Activated CD4-positive, alpha-beta T cell treated with anti-CD3 and anti-CD28 coated beads, Interleukin-2, amount 50 U/mL, for 4 hours (primary cell): ENCODE results near the gene TAS2R16.

ENCODE experiments used
- DNase-seq, 2 experiments: peaks; one replicate each; pipeline ENCODE4 v3.0.0-alpha.2; 2020

The TAS2R16 gene, protein sequence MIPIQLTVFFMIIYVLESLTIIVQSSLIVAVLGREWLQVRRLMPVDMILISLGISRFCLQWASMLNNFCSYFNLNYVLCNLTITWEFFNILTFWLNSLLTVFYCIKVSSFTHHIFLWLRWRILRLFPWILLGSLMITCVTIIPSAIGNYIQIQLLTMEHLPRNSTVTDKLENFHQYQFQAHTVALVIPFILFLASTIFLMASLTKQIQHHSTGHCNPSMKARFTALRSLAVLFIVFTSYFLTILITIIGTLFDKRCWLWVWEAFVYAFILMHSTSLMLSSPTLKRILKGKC

DNA sequence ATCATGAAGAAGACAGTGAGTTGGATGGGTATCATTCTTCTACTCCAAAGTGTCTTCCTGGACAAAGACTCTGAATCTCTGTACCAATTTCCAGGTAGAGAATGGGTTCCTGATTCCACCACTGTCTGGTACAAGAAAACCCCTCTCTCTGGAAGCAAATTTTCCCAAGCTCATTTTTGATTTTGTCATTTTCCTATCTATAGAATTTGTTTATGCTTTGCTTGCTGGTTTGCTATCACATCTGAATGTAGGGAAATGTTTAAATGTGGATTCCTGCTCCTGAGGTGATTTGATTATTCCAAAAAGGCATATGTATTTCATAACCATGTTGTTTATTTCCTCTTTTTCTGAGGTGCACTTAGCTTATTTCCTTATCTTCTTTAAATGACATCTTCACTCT, at the start of gene TAS2R16:
Gene TAS2R16, minus strand, starts transcription at position 101 of the 400 bp plus-strand sequence. Its CDS starts 66 bp downstream, at position 35.
- no peak for DNase-seq

DNA sequence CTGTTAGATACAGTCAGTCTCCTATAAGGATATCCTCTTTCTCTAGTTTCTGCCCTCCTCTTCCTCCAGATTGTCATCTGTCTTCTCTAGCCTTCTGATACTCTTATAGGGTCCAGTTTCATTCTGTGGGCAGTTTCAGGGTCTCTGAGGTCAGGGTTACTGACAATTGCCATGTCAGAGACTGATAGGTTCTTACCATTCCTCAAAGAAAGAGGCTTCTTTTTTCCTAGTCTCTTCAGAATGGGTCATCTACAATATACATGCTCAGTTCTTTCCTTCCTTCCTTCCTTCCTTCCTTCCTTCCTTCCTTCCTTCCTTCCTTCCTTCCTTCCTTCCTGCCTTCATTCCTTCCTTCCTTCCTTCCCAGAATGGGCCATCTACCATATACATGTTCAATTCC, 48.1 kb upstream of the TAS2R16 start:
- DNase-seq: no peak

DNA sequence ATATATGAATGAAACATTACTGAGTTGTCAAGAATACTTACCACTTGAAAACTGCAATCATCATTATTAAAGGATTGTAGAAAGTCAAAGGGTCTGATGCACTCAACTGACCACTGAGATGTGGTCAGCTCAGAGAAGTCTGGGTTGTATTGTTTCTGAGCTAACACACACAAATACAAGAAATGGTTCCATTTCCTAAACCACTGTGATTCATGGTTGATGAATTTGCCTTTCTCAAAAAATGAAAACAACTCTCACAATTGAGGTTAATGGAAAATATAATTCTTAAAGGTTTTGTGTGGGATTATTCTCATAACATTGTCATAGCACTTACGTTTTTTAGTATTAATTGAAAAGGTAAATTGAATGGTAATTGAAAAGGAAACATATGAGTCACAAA, 45.6 kb upstream of the TAS2R16 start:
- no peak for DNase-seq

DNA sequence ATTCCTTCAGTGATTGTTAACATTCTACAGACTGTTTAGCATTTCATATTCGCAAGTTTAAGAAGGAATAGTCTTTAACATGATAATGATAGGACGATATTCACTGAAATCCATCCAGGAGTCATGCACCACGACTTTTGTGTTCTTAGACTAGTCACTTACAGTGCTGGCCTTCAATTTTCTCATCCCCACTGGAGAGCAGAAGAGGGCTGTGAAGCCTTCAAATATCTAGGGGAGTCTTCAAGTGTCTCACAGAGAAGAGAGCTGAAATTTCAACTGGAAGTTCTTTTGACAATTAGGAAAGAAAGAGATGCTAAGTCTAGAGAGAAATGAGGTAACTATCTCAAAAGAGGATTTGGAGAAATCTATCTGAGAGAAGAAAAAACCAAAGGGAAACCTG, 43.8 kb upstream of the TAS2R16 start:
- no peak for DNase-seq

DNA sequence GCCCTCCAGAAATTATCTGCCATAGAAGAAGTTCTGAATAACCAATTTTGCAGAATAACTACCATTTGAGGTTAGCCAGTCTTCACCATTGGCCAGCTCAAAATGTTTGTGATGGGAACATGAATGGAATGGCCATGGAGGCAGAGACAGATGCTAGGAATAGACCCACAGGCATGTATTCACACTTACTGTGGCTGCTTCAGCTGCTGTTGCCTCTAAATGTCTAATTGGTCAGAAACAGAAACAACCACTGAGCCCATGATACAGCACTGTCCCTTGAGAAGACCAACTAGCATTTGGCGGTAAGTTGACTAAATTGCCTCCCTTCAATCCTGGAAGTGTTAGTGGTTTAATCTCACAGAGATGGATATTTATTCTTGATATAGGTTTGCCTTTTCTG, 38.6 kb upstream of the TAS2R16 start:
- DNase-seq: no peak

DNA sequence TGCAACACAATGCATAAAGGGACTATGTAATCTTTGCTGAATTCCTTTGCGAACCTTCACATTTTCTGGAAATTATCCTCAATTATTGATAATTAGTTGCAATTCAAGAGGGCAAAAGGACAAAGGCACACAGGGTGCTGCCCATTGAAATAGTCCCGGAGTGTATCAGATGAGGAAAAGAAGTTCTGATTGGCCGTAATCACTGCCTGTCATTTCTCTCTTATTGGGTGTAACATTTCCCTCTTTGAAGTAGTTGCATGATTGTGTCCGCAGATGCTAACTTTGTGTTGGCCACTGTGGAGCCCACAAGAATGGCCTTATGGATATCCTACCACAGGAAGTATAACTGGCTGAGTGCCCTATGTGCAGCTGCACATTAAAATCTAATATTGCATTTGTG, 35.1 kb upstream of the TAS2R16 start:
- DNase-seq: no peak

GRCh38 chr7:123028339-123028738, 32.8 kb upstream of the TAS2R16 start:
- DNase-seq: no peak

- no peak for DNase-seq
Observed at GRCh38 chr7:123026251-123026650, 30.8 kb upstream of the TAS2R16 start.

DNA sequence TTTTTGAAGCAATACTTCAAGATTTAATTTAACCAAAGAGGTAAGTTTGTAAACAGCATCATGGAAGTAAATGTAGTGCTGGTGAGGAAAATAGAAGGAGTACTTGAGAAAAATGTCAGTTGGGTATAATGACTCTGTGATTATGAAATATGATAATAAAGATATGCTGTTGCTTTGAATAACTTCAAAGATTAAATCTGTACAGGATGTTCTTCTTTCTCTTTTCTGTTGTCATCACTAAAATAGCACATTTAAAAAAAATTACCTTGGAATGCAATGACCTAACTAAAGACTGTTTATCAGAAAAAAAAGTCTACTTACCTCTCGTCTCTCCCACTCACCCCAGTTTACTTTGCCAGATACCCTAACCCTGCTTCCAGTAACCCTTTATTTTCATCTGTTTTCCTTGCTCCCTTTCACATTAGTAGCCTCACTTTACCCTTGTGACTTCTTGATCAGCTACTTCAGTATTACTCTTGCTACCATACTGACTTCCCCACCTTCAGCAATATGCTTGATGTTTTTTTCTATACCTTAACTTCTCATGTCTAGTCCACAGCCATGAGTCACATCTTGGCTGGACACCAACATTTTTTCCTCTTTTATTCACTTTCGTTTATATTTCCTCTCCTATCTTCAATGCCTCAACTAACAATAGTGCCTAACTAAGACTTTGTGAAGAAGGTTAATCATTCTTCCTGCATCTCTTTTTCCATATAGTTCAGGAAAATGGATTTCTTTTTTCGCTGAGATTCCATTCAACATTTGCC, 29.7 kb upstream of the TAS2R16 start:
- DNase-seq: no peak

GRCh38 chr7:123023126-123023525, 27.6 kb upstream of the TAS2R16 start:
- DNase-seq: no peak

GRCh38 chr7:123022576-123022975, 27.1 kb upstream of the TAS2R16 start:
- DNase-seq: no peak

- DNase-seq: no peak
Observed at GRCh38 chr7:123012435-123012834, 16.9 kb upstream of the TAS2R16 start.

DNA sequence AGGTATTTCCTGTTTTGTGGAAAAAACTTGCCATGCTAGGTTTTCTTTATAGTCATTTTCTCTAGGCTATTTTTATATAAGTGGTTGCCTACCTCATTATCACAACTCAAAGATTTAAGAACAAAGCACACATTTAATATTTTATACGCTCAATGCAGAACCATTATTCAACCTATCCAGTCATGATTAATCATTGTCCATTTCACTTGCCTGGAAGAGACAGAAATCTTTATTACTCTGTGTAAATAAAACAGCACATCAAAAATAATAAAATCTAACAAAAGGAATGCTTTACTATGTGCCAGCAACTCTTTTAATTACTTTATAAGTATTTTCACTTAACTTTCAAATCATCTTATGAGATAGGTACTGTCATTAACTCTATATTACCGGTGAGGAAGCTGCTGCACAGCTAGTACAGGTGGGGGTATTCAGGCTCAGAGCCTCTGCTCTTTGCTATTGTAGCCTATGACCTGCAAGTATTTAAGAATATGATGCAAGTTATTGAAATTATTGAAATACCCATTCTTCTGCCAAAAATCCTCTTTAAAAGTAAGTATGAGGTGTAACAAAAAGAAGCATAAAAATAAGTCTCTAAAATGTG, 16.4 kb upstream of the TAS2R16 start:
- no peak for DNase-seq

DNA sequence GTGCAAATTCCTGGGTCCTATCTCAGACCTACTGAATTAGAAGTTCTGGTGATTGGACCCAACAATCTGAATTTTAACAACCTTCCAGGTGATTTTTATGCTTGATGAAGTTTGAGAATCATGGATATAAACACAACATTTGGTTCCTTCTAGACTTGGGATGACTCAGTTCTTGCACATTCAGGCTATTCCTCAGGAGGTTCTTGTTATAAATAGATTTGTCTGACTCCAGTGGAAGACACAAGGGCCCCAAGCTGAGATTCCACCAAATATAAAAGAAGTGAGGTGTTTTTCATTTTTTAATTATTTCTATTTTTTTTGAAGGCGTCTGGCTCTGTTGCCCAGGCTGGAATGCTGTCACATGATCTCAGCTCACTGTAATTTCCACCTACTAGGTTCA, 9.4 kb upstream of the TAS2R16 start:
- DNase-seq: no peak

- no peak for DNase-seq
Observed at GRCh38 chr7:123003539-123004126, 8.1 kb upstream of the TAS2R16 start.

- no peak for DNase-seq
Observed at GRCh38 chr7:122989577-122989976, 5.9 kb downstream of the TAS2R16 start.

DNA sequence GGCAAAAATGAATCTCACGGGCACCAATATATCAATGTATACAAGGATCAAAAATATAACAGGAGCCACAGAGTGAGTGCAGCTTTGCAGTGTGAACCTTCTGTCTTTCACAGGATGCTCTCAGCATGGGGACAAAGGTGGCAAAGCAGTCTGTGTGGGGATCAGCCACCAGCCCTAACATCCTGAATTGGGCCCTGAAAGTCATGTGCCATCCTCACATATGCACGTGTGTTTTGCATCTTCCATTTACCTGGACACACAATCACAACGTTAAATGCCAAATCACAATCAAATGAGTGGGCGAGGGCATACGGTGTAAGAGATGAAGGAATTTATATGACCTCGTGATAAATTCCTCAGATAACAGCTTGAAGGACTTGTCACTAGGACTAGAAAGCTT, 6.5 kb downstream of the TAS2R16 start:
- no peak for DNase-seq

GRCh38 chr7:122988333-122988732, 7.2 kb downstream of the TAS2R16 start:
- DNase-seq: no peak

- no peak for DNase-seq
Observed at GRCh38 chr7:122987463-122987862, 8.0 kb downstream of the TAS2R16 start.

DNA sequence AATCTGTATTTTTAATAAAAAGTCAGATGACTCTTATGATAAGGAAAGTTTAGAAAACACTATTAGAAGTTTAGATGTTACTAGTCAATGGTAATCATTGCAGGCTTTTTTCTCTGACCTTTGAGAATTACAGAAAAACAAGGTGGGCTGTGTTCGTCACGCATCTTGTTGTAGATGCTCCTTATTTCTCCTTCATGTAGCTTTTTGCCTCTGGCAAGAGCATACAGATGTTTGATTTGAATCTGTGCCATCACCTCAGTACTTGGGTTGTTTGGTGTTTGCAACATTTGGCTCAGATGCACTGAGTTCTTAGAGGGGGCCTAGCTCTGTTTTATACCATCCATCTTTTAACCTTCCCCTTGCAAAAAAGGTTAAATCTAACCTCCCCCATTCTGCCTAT, 11.5 kb downstream of the TAS2R16 start:
- no peak for DNase-seq

DNA sequence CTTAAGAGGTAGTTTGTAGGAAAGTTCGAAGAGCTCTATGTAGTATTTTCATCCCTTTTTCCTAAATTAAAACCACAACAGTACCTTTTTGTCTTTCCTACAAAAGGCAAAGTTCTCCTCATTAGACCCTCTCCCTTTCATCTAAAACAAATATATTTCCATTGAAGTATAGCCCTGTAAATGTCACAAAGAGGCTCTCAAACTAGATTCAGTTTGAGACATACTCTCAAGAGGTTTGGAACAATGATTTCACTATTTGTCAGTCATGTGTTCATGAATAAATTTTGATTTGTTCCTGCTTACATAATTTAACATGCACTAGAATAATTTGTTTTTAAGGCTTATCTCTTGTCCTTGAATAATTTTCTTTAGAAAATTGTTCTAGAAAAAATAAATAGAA, 12.2 kb downstream of the TAS2R16 start:
- no peak for DNase-seq

GRCh38 chr7:122975341-122975740, 20.2 kb downstream of the TAS2R16 start:
- DNase-seq: no peak

GRCh38 chr7:122974229-122974628, 21.3 kb downstream of the TAS2R16 start:
- no peak for DNase-seq

DNA sequence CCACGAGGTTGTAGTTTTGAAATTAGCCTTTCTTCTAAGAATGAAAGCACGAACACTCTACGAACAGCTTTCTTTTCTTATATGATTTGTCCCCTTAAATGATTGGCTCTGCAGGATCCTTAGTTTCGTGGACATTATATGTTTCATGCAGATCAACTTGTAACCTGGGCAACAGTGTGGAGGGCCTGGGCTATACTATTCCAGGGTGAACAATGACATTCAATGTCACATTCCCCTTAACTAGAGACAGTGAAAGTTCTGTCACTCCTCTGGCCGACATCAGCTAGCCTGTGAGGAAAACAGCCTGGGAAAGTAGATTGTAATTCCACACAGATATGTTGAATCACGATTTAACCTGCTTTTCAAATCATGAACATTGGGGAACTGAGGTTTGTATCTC, 23.4 kb downstream of the TAS2R16 start:
- DNase-seq: no peak
